Bronchial epithelial cell (primary cell): ENCODE measurements around the gene EN1. TPM values are rescaled to one million over a fixed set of nuclear protein-coding genes. Genes with fewer than 3 reads are reported as not detected.

Experiments used
- DNase-seq: peaks from one replicate; pipeline ENCODE4 v3.0.0-alpha.2; 2010; ENCODE audit warnings: low read depth
- FAIRE-seq: peaks from 2 replicates; lab custom pipeline; 2011; peaks lifted over from hg19 to GRCh38; lab: Jason Lieb, UNC
- H3K27me3 ChIP-seq: 2 replicates; pipeline ENCODE4 v1.5.1; 2011; ENCODE audit warnings: low read length; ENCODE audit not compliant: control insufficient read depth, insufficient read depth
- H3K36me3 ChIP-seq: 2 replicates; pipeline ENCODE4 v1.5.1; 2011; ENCODE audit warnings: low read length; ENCODE audit not compliant: control insufficient read depth, insufficient read depth
- H3K4me3 ChIP-seq: 2 replicates; pipeline ENCODE4 v1.5.1; 2011; ENCODE audit warnings: mild to moderate bottlenecking, low read depth, low read length, control low read depth
- total RNA-seq: library from RNA; depleted of rRNA; stranded (reverse); fragments of >200 nt; gene quantifications from 2 replicates; pipeline ENCODE4 v1.2.1, GENCODE V29; 2014
- TF ChIP-seq, protein P1 (sequence below): IDR thresholded peaks from 2 replicates; pipeline ENCODE4 v1.5.1; 2011; ENCODE audit warnings: mild to moderate bottlenecking, moderate library complexity, low read length, control low read depth, inconsistent platforms; ENCODE audit not compliant: insufficient read depth, severe bottlenecking

Gene EN1
- total RNA-seq, 1 donor from 2014 or later: not detected

DNA sequence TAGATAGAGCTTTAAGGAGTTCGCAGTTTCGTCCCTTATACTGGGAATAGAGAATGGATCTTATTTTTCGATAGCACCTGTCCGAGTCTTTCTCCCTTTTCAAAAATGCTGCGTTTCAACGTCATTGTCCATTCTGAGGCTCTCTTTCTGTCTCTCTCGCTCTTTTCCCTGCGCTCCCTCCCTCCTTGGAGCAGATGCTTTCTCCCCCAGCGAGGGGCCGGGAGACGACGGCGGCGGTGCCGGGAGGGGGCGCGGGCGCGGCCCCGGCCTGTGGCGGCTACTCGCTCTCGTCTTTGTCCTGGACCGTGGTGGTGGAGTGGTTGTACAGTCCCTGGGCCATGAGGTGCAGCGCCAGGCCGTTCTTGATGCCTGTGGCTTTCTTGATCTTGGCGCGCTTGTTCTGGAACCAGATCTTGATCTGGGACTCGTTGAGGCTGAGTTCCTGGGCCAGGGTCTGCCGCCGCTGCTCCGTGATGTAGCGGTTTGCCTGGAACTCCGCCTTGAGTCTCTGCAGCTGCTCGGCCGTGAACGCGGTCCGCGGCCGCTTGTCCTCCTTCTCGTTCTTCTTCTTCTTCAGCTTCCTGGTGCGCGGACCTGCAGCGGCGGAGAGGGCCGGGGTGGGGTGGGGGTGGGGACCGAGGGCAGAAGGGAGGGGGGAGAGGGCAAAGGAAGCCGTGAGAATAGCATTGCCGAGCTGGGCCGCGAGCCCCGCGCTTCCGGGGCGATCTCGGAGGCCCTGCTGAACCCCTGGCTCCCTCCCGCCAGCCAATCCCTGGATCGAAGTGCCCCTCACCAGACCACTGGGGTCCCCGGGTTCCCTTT is 4.6 kb downstream of the EN1 start:
- TF ChIP-seq, protein P1, sequence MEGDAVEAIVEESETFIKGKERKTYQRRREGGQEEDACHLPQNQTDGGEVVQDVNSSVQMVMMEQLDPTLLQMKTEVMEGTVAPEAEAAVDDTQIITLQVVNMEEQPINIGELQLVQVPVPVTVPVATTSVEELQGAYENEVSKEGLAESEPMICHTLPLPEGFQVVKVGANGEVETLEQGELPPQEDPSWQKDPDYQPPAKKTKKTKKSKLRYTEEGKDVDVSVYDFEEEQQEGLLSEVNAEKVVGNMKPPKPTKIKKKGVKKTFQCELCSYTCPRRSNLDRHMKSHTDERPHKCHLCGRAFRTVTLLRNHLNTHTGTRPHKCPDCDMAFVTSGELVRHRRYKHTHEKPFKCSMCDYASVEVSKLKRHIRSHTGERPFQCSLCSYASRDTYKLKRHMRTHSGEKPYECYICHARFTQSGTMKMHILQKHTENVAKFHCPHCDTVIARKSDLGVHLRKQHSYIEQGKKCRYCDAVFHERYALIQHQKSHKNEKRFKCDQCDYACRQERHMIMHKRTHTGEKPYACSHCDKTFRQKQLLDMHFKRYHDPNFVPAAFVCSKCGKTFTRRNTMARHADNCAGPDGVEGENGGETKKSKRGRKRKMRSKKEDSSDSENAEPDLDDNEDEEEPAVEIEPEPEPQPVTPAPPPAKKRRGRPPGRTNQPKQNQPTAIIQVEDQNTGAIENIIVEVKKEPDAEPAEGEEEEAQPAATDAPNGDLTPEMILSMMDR: no peak
- no peaks in the 10 kb centered on the region for H3K36me3 ChIP-seq
- no peak overlapping the region for H3K4me3 ChIP-seq
- FAIRE-seq: no peak
- DNase-seq: no peak
- peaks cover 67% of the 10 kb centered on the region for H3K27me3 ChIP-seq

DNA sequence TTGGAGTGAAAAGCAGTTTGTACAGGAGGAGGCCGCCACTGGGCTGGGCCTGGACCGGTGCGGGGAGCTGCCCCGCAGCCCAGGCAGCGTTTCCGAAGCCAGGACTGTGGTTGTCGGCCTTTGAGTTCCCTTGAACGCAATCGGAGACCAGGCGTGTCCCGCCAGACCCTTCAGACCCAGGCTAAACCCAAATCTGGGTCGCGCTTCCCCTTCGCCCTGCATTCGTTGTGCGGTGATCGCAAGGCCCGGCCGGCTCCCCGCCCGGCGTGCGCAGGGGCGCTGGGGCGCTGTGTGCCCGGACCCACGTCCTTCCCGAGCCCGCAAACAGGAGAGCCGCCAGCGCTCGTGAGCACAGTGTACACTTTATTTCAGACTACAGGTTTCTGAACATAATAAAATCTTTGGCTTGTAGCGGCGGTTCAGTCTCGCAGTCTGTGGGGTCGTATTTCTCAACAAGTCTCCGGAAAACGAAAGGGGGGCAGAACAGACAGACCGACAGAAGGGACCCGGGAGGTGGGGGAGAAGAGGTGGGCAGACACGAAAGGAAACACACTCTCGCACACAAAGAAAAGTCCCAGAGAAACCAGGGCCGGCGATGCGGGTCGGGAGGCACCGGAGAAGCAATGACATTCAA is 5.5 kb downstream of the EN1 start:
- FAIRE-seq (no peak), DNase-seq (no peak)
- TF ChIP-seq, protein P1: no peak
- Histone ChIP-seq H3K27me3 (peaks cover 70% of the 10 kb centered on the region), H3K4me3 (no peak overlapping the region), H3K36me3 (no peaks in the 10 kb centered on the region)

- DNase-seq (no peak), FAIRE-seq (no peak)
- Histone ChIP-seq H3K4me3 (no peak overlapping the region), H3K36me3 (no peaks in the 10 kb centered on the region), H3K27me3 (peaks cover 73% of the 10 kb centered on the region)
- TF ChIP-seq, protein P1: no peak
These were observed 6.0 kb downstream of the EN1 start for GRCh38 chr2:118841450-118841827.

DNA sequence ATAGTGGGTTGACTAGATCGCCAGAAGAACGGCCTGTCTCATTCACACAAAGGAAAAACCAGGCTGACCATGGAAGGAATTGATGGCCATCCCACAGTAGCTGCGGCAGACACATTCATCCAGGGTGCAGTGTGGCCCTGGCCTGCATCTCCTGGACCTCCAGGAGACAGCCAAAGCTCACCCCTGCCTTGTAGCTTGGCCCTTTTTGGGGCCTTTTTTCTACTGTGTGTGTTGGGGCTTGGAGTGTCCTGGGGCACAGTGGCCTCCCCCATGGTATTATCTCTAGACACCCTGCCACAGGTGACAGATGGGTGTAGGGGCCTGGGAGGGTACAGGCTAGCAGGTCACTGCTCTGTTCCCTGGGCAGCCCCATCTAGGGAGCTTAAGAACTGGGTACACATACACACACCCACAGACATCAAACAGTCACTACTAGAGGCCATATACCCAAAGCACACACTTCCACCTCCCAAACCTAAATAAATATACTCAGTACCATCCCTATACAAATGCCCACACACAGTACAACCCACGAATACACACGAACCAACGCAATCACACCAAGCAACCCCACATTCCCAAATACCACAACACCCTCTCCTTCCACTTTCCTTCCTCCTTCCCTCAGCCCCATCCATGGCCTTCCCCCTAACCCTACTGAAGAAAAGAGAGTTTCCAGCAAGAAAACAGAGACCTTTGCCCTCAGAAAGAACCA is 8.6 kb downstream of the EN1 start:
- DNase-seq: no peak
- Histone ChIP-seq H3K36me3 (no peaks in the 10 kb centered on the region), H3K4me3 (no peak overlapping the region), H3K27me3 (peaks cover 71% of the 10 kb centered on the region)
- TF ChIP-seq, protein P1: no peak
- FAIRE-seq: no peak

- FAIRE-seq (no peak), DNase-seq (no peak)
- Histone ChIP-seq H3K4me3 (no peak overlapping the region), H3K27me3 (peaks cover 73% of the 10 kb centered on the region), H3K36me3 (no peaks in the 10 kb centered on the region)
- TF ChIP-seq, protein P1: no peak
These were observed 9.8 kb downstream of the EN1 start for GRCh38 chr2:118837621-118838020.
